DMS53 (cell line): ENCODE data around the gene IGFBP7.
"Not testable (repeated sequence)": the region's sequence is repeated elsewhere in the genome, so short reads cannot be mapped to it uniquely, and the experiment has no call there.

Experiments
- DNase-seq: peaks from one replicate; lab custom pipeline; 2025; lab: John Stamatoyannopoulos, UW

IGFBP7 gene

DNA sequence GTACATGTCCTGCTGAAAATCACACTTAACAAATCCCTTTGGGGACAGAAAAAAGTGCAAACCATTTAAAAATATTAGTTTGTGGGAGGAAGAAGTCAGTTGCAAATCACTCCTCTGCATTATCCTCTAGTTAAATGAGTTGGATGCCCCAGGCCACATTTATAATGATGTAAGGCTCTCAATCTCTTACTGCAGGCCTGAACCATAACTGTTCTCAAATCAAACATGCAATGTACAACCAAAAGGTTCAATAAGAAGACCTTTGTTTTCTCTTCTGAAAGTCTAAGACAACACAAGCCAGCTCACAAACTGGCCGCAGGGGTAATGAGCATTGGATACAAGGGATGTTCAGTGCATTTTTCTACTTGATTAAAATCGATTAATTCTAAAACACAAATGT is 39.7 kb downstream of the IGFBP7 start:
- DNase-seq: no peak

DNA sequence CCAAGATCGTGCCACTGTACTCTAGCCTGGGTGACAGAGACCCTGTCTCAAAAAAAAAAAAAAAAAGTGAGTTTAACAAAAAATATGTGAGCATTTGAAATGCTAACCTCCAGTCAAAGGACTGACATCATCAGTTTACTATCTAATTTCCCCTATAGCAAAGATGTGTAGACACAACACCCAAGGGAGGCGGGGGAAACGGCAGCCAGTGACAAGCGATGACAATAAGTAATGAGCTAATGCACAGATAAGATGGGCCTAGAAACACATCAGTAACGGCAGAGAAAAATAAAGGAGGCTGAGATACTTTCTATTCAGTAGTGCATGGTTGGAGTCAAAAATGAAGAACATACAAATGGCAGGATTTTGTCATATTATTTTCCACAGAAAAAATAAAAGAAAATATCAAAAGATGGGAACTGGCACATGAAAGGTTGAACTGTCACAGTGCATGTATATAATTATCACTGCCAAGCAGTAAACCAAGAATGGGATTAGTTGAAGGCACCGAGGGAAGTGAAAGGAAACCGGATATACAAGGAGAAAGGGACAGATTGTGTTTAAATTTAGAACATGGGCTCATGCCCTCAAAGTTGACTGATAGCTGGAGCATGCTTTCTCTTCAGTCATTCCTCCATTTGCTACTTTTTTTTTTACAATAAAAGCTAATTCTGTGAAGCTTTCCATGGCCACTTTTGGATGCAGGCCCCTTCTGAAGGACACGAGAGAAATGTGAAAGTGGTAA is 41.8 kb downstream of the IGFBP7 start:
- DNase-seq: no peak

DNA sequence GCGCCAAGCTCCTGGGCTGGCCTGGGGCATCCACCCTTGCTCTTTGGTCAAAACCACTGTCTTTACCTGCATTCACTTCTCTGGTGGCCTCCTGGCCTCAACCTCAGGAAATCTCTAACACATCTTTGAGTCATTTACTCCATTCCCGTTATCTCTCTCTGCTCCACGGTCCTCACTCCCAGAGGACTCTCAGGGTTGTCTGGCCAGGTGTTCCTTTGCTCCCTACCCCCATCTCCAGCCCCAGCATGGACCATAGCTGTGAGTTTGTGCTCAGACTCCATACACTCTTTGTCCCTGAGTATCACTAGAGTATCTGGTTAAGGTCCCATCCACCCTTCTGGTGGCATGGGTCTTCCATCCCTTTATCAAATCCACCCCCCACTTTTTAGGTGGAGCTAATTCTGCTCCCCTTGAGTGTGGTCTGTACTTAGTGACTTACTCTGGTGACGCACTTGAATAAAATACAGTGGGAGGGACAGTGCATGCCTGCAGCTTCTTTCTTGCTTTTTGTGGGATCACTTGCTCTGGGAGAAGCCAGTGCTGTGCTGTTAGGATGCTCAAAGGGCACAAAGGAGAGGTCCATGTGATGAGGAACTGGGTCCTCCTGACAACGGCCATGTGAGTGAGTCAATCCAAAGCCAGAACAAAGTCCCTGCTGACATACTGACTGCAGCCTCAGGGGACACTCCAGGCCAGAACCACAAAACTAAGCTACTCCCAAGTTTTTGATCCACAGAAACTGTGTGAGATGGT is 44.3 kb downstream of the IGFBP7 start:
- no peak for DNase-seq

DNA sequence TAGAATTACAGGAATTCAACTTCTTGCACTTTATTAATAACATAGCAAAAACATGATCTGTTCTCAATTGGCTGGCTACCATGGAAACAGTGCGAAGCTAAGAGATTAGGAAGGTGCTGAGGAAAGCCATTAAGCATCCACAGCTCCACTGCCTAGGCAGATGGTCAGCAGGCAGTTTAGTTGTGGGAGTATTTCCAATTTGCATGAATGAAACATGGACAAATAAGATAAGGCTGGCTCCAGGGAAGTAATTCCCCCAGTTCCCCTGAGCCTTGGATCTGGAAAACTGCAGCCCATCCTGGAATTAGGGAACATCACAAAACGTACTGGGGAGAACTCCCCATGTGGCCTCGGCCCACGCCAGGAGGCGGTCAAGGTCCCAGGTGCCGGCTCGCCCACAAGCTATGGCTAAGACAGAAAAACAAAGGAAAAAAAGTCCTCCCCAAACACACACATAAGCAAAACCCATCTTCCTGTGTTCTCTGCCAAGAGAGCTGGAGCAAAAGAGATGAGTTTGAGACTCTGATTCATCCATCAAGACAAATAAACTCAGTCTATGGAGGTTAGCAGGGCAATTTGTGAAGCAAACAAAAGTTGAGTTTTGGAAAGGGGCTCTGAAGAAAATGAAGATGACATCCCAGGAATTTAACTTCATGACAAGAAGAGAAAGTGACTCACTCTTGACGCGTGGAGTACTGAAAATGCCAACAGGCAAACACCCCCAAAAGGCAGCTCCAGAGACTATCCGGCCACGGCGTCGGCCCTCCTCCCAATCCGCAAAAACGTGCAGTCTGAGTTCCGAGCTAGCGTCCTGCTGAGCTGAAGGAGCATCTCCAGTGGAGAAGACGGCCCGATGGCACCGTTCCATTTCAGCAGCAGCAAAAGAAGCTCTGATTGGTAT is 45.1 kb downstream of the IGFBP7 start:
- no peak for DNase-seq

DNA sequence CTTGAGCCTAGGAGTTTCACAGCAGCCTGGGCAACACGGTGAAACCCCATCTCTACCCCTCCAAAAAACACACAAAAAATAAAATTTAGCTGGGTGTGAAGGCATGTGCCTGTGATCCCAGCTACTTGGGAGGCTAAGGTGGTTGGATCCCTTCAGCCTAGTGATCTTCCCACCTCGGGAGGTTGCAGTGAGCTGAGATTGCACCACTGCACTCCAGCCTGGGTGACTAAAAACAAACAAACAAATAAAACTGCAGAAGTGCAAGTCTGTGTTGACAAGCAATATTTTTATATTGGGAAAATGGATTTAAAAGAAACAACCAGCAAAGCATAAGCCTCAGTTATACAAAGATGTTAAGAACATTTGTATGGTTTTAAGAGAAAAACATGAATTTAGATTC is 46.1 kb downstream of the IGFBP7 start:
- DNase-seq: no peak

DNA sequence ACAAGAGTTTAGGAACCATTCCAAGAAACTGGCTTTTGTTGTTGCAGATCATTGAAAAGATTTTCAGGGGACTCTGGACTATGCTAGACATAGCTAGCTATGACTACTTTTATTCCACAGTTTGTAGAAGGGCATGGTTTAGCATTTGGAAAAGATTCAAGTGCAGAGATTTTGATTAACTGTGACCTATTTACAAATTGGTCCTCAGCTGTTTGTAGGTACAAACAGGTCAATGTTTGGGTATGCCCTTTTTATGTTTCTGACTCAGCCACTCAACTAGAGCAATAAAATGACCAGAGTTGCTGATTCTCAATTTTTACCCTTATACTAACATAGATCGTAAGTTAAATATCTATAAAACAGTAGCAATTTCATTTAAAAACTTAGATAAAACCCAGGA is 46.7 kb downstream of the IGFBP7 start:
- peak; percentile 3 for DNase-seq

DNA sequence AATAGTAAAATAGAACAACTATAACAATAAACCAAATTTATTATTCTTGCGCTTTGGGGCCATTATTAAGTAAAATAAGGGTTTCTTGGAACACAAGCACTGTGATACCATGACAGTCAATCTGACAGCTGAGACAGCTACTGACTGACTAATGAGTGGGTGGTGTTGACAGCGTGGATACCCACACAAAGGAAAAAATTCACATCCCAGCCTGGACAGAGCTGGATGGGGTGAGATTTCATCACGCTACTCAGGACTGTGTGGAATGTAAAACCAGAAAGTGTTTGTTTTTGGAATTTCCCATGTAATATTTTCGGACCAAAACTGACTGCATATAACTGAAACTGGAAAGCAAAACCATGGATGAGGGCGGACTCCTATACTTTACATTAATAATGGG is 48.8 kb downstream of the IGFBP7 start:
- no peak for DNase-seq

DNA sequence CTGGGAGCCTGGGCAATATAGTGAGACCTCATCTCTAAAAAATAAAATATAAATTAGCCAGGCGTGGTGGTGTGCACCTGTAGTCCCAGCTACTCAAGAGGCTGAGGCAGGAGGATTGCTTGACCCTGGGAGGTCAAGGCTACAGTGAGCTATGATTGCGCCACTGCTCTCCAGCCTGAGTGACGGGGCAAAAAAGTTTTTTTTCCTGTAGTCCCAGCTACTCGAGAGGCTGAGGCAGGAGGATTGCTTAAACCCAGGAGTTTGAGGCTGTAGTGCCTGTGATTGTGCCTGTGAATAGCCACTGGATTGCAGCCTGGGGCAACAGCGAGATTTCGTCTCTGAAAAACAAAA is 49.5 kb downstream of the IGFBP7 start:
- not testable (repeated sequence) for DNase-seq

DNA sequence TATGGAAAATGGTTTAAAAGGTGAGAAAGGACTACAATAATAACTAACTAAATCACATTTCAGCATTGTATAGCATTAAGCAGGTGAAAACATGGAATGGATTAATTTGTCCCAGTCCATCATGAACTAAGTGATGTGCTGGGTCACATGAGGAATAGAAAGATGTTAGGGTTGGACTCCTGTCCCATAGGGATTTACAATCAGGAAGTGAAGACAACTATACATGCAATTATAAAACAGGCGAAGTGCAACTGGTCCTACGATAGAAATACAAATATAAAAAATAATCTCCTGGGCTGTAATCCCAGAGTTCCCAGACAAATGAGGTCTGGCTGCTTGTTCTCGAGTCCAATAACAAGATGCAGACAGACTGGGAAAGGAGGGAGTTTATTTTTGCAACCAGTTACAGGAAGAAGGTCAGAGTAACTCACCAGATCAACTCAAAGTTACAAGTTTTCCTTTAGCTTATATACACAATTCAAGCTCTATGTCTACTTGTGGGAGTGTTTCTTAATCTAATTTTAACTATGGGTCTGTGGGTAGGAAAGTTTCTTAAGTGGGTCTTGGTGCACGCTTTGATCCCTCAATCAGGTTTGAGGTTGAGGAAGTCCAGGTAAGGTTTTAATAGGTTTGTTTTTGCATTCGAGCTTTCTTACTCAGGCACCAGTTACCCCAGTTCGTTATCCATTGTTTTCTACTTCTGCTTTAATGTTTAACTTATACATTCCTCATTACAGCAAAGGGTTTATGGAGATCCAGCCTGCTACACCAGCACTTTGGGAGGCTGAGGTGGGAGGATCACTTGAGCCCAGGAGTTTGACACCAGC is 50.1 kb downstream of the IGFBP7 start:
- no peak for DNase-seq

DNA sequence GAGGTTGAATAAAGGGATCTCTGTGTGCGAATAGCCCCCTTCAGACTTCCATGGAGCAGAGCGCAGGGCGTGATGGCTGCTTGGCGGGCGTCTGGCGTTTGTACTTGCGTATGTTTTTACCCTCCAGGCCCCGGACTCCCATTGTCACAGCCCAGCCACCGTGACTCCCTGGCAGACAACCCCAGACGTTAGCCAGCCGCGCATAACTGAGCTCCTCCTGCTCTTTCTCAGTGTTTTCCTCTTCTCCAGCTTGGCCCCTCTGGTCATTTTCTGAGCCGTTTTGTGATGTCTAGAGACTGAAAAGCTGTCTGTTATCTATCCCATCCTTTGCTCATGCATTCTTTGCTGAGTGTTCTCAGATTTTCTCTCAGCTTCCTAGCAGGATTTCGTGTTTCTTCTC is 54.3 kb downstream of the IGFBP7 start:
- no peak for DNase-seq

DNA sequence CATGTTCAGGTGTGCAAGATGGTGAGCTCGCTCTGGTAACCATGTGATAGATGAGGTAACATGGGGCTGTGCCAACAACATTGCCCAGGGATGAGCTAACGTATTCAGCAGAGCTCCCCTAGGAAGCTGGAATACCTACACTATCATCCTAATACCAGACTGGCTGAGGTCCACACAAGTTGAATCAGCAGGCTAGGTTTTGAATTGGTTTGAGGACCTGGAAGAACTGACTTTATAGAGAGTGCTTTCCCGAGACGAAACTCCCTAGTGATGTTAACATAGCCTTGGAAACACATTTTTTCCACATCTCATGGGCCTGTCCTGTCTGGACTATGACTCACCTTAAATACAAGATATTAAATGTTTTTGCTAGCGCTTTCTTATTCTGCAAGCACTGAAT is 56.7 kb downstream of the IGFBP7 start:
- no peak for DNase-seq

DNA sequence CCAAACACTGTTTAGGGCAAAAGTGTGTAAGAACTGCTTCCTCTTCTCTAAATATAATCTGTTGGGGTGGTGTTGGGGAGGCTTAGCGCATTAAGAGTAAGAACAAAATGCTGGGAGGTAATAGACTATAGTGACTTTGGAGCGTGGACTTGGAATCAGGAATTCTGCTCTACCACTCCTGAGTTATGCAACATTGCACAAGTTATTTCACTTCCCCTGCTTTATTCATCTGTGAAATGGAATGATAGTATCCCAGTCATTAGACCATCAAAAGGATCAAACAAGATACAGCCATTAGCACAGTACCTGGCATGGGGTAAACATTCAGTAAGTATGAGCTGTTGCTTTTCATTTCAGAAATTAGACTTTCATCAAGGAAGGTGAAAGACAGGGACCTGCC is 58.7 kb downstream of the IGFBP7 start:
- DNase-seq: no peak

DNA sequence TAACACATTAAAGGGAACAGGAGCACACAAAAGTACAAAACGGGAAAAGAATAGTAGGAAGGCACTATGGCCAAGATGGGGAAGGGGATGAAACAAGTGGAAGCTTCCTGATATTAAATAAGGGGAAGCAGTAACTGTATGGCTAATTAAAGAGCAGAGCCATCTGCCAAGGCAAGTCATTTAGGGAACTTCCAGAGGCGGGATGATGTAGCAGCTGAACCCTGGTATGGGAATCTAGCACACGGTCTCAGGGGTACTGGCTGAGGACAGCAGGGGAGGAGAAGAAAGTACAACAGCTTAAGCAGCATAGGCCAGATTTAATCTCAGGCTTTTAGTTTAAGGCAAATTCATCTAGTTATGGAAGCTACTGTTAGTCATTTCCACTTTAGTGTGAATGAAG is 59.1 kb downstream of the IGFBP7 start:
- DNase-seq: no peak

DNA sequence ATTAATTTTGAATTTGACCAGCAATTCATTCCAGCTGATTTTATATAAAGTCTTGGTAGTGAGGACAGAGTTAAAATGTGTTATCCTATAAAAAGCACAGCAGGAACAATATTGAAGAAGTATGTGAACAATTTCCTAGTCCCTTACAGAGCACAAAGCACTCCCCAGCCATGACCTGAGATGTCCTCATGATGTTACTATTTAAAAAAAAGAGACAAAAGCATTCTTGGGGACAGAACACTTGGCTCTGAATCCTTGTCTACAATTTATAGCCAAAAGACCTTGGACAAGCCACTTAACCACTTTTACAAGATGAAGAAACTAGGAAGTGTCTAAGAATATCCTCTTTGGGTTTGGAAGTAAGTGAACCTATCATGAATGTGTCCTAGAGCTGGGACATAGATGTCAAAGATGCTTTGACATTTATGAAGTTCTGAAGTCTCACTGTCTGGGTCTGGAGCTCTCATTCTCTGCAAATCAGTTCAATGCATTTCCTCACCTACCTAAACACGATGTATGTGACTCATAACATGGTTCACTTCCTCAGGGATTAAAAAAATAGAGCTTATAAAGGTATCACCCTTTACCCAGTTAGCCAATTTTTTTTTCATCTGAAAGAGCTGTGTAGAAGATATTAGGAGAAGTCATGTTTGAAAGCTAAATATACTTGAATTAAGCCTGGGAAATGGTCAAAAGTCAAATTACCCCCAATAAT is 61.4 kb downstream of the IGFBP7 start:
- DNase-seq: no peak

DNA sequence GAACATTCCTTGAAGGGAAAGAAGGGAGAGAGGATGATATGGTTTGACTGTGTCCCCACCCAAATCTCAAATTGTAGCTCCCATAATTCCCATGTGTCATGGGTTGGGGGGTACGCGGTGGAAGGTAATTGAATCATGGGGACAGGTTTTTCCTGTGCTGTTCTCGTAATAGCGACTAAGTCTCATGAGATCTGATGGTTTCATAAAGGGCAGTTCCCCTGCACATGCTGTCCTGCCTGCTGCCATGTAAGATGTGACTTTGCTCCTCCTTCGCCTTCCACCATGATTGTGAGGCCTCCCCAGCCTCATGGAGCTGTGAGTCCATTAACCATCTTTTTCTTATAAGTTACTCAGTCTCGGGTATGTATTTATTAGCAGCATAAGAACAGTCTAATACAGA is 63.1 kb downstream of the IGFBP7 start:
- DNase-seq: not testable (repeated sequence)

DNA sequence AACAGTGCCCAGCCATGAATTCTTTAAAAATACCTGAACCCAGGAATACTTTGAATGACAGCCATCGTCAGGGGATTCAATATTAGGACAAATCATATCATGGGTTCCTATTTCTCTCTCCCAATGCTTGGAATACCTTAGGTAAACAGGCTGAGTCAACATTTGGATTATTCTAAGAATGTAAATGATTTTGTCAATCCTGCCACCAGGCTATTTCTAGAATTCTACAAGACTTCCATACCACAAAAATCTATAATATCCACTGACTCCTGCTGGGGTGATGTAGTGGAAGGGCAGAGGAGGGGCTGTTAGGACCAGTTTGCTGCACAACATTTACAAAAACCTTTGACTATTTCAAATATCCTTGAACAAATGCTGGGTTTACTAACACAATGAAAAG is 65.2 kb downstream of the IGFBP7 start:
- DNase-seq: no peak

DNA sequence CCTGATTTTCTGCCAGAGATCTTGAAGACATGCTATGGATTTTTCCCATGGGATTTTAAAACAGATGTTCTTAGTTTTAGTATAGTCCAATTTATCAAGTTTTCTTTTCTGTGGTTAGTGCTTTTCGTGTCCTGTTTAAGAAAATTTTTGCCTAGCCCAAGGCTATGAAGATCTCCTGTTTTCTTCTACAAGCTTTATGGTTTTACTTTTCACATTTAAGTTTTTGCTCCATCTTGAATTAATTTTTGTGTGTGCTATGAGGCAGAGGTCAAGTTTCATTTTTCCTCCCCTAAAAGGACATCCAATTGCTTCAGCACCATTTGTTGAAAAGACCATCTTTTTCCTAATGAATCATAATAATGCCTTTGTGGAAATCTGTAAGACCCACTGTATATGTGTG is 65.9 kb downstream of the IGFBP7 start:
- no peak for DNase-seq

DNA sequence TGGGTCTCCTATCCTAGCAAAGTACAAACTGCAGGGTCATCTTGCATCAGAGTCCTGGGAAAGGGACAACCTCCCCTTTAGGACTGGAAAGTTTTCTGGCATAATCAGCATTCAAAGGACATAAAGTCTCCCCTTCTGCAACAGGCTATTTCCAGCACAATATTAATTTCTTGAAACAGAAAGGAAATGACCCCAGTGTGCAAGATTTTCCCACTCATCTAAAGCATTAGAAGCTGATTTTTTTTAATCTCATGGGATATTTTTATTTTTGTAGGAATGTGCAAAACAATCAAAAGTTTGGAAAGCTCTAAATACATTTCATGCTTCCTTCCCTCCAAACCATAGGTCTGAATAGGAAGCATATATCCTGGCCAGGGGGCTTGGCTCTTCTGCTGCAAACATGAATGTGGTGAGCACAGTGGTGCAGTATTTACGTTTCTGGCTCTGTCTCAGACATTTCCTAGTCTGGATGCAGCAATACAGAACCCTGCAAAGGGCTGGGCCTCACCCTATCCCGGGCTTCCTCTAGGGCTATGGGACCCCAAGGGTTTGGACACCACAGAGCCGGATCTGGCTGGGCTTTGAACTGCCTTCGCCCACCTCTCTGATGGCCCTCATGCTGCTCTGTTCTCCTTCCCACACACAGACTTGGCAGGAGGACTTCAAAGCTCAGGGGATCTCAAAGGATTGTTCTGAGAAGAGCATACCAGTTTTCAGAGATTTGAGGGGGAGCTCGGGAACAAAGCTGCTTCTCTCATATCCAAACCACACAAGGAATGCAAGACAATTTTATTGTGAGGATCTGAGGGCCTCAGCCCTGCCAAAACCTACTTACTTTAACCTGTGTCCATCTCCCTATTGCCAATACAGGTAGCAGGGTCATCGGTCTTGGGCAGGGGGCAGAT is 66.6 kb downstream of the IGFBP7 start:
- no peak for DNase-seq

DNA sequence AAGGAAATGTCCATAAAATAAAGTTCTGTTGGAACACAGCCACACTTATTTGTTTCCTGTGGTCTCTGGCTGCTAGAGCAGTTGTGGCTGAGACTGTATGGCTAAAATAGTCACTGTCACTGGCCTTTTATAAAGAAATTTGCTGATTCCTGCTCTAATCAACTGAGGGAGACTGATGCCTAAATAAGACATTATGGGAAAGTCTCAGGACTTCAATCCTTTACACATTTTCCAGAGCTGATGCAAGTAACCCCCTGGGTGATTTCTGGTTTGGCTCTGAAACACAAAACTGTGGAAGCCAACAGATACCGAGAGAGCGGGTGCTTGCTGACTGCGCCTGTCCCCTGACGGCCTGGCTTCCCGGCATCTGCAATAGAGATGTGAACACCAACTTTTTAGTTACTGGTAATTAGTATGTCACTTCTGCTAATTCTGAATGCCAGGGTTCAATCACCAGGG is 67.4 kb downstream of the IGFBP7 start:
- no peak for DNase-seq

DNA sequence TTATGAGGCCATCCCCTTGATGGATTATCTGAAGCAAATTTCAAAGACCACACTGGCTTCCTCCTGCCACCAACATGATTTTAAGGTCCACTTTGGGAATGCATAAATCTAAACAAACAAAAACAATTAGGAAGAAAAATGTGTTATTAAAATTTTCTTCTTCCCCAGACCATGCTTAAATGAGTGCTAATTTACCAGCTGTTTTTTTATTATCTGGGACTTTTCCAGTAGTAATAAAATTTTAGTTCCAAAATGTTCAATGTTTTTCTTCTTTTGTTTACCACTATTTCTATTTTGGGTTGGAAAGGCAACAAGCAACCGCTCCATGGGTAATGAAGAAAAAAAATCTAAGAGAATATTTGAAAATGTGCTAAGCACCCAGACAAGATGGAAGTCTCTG is 69.2 kb downstream of the IGFBP7 start:
- no peak for DNase-seq
